ENCODE results near the gene XAGE2.

Gene XAGE2

DNA sequence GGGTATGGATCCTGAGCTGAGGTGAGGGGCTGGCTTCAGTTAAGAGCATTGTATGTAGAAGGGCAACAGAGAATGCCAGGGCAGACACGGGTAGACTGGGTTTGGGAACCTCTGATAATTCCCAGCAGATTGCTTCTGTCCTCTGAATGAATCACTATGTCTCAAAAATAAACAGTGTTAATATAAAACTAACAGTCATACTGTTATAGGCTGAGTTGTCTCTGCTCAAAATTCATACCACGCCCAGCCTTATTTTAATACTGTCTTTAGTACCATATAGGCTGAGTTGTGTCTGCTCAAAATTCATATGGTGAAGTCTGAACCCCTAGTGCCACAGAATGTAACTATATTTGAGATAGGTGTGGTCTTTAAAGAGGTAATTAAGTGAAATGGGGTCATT is 10.0 kb downstream of the XAGE2 start:
- in situ Hi-C loops (cut with HindIII; ENCODE audit: low sequenced_read_pairs), result no loop called here
- H3K4me3 ChIP-seq (ENCODE audit: low read depth, low read length), result no peak overlapping the region
- TF ChIP-seq, protein P1, sequence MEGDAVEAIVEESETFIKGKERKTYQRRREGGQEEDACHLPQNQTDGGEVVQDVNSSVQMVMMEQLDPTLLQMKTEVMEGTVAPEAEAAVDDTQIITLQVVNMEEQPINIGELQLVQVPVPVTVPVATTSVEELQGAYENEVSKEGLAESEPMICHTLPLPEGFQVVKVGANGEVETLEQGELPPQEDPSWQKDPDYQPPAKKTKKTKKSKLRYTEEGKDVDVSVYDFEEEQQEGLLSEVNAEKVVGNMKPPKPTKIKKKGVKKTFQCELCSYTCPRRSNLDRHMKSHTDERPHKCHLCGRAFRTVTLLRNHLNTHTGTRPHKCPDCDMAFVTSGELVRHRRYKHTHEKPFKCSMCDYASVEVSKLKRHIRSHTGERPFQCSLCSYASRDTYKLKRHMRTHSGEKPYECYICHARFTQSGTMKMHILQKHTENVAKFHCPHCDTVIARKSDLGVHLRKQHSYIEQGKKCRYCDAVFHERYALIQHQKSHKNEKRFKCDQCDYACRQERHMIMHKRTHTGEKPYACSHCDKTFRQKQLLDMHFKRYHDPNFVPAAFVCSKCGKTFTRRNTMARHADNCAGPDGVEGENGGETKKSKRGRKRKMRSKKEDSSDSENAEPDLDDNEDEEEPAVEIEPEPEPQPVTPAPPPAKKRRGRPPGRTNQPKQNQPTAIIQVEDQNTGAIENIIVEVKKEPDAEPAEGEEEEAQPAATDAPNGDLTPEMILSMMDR (IDR thresholded peaks at IDR 0.05; ENCODE audit: low read depth, low read length), result no peak
- no peak for DNase-seq (ENCODE audit: low read depth, low spot score)

DNA sequence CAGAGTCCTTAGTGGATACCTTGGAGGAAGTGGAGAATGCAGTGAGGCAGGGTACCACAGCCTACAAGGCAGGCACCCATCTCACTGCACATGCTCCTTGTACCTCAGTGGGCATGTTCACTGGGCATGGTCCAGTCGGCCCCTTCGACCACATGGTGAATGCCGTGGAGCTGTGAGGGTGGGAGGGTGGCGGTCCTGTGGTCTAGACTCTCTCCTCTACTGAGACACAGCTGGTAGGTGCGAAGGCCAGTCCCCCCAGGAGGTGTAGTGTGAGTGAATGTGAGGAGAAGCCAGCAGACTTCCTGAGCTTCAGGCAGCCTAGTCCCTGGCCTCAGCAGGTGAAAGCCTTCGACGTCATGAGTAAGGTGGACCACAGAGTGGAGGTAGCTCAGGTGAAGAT is 12.2 kb downstream of the XAGE2 start:
- in situ Hi-C loops (cut with HindIII; ENCODE audit: low sequenced_read_pairs), result no loop called here
- no peak overlapping the region for H3K4me3 ChIP-seq (ENCODE audit: low read depth, low read length)
- DNase-seq (ENCODE audit: low read depth, low spot score), result no peak
- TF ChIP-seq, protein P1 (IDR thresholded peaks at IDR 0.05; ENCODE audit: low read depth, low read length), result no peak

DNA sequence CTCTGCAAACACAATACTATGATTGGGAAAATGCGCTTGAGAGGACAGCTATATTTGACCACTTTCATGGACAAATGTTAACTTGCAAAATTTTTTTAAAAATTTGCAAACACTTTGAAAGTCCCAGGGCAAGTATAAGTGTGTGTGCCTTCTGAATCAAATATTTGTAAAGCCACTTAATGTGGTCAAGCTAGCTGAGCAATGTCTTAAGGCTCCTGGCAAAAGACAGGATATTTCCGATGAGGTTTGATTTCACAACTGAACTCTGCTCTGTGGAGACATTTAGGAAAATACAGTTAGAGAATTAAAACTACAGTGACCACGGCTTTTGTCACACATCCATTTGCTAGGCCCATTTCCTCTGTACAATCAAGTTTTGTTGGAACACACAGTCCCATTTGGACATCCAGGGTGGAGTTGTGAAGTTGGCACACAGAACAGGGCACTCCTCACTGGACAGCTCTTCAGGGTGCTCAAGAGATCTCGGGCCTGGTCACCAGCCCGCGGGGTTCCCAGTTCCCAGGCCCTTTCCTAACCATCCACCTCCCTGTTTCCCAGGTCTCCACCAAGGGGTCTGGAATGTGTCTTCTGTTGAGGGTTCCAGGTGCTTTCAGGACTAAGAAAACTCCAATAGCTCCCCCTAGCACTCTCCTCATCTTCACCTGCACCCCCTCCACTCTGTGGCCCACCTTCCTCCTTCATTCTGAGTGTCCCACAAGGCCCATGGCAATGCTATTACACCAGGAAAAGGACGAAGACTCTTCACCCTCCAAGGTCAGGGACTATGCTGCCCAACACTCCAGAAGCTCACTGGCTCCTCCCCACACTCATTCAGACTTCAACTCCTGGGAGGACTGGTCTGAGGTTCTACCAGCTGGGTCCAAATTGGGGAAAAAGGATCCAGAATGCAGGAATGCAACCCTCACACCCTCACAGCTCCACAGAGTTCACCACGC is 41.9 kb downstream of the XAGE2 start:
- in situ Hi-C loops (cut with HindIII; ENCODE audit: low sequenced_read_pairs), result no loop called here
- DNase-seq (ENCODE audit: low read depth, low spot score), result no peak
- TF ChIP-seq, protein P1 (IDR thresholded peaks at IDR 0.05; ENCODE audit: low read depth, low read length), result no peak
- H3K4me3 ChIP-seq (ENCODE audit: low read depth, low read length), result no peak overlapping the region

DNA sequence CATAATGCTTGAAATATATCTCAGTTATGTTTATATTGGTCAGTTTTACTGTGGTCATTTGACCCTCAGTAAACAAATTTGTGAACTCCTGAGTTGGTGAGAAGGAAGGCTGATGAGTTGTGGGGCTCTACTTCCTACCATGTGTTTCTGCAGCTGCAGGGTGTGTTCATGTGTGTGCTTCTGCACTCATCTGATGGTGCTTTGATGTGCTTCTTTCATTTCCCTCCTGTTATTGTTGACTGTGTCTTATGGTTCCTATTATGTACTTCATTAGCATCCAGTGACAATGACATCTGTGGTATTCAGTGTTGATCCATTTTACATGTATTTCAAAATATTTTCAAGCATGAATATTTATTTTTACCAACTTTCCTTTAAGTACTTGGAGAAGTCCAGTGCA is 46.5 kb downstream of the XAGE2 start:
- DNase-seq (ENCODE audit: low read depth, low spot score), result no peak
- TF ChIP-seq, protein P1 (IDR thresholded peaks at IDR 0.05; ENCODE audit: low read depth, low read length), result no peak
- no peak overlapping the region for H3K4me3 ChIP-seq (ENCODE audit: low read depth, low read length)
- in situ Hi-C loops (cut with HindIII; ENCODE audit: low sequenced_read_pairs), result no loop called here

DNA sequence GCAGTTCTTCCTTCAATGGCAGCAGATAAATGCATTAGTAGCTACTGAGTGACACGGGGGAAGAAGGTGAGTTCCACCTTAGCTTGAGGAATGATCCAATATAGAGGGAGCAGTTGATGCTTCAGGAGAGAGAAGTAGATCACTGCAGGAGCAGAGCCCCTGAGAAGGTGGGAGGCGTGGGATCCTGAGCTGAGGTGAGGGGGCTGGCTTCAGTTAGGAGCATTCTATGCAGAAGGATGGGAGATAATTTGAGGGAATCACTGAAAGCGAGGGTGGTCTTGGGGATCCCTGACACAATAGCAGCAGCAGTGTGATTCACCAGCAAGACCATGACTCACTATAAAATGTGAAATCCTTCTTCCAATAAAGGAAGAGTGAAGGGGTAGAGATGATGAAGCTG is 48.0 kb downstream of the XAGE2 start:
- TF ChIP-seq, protein P1 (IDR thresholded peaks at IDR 0.05; ENCODE audit: low read depth, low read length), result no peak
- H3K4me3 ChIP-seq (ENCODE audit: low read depth, low read length), result no peak overlapping the region
- in situ Hi-C loops (cut with HindIII; ENCODE audit: low sequenced_read_pairs), result no loop called here
- no peak for DNase-seq (ENCODE audit: low read depth, low spot score)

DNA sequence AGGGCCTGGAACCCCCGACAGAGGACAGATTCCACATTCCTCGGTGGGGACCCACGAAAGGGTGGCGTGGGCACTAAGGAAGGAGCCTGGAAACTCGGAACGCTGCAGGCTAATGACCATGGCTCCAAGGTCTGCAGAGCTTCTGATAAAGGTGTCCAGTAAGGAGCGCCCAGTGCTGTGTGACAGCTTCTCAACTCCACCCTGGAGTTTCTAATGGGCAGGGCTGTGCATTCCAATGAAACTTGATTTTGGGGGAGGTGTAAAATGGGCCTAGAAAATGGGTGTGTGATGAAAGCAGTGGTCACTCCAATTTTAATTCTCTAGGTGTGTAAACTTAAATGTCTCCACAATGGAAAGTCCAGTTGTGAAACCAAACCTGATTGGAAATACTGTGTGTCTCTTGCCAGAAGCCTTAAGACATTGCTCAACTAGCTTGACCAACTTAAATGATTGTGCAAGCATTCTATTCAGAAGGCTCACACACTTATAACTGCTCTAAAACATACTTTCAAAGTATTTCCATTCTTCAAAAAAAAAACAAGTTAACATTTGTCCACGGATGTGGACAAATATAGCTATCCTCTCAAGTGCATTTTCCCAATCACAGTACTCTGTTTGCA is 52.1 kb downstream of the XAGE2 start:
- TF ChIP-seq, protein P1 (IDR thresholded peaks at IDR 0.05; ENCODE audit: low read depth, low read length), result no peak
- no peak overlapping the region for H3K4me3 ChIP-seq (ENCODE audit: low read depth, low read length)
- in situ Hi-C loops (cut with HindIII; ENCODE audit: low sequenced_read_pairs), result no loop called here
- no peak for DNase-seq (ENCODE audit: low read depth, low spot score)
